Keratinocyte (primary cell): ENCODE data around the gene CCBE1. TPM values are rescaled to one million over a fixed set of nuclear protein-coding genes. Genes with fewer than 3 reads are reported as not detected.

Experiments
- DNase-seq: peaks from one replicate; pipeline ENCODE4 v3.0.0-alpha.2; 2011; ENCODE audit warnings: low read depth, missing footprints, low spot score
- FAIRE-seq: peaks from 2 replicates; lab custom pipeline; 2011; peaks lifted over from hg19 to GRCh38; lab: Jason Lieb, UNC
- H2AFZ ChIP-seq: 2 replicates; pipeline ENCODE4 v1.6.0; 2012; ENCODE audit warnings: low read length, control low read depth, inconsistent platforms; ENCODE audit not compliant: control insufficient read depth
- H3K27ac ChIP-seq: 2 replicates; pipeline ENCODE4 v1.5.1; 2011; ENCODE audit warnings: low read length; ENCODE audit not compliant: control insufficient read depth, insufficient read depth
- H3K27me3 ChIP-seq: 3 replicates; pipeline ENCODE4 v1.6.0; 2011; ENCODE audit warnings: low read length; ENCODE audit not compliant: control insufficient read depth, insufficient read depth; ENCODE audit errors: extremely low read depth
- H3K36me3 ChIP-seq, 2 experiments: 2 replicates in 1 of 2; 3 replicates in 1 of 2; pipeline ENCODE4 v1.5.1; 2011; ENCODE audit warnings: low read length in 2 of 2, mild to moderate bottlenecking in 1 of 2; ENCODE audit not compliant: control insufficient read depth in 2 of 2, insufficient read depth in 2 of 2; ENCODE audit errors: extremely low read depth in 1 of 2
- H3K4me1 ChIP-seq: 3 replicates; pipeline ENCODE4 v1.5.1; 2011; ENCODE audit warnings: low read length; ENCODE audit not compliant: control insufficient read depth, insufficient read depth; ENCODE audit errors: extremely low read depth
- H3K4me2 ChIP-seq: 3 replicates; pipeline ENCODE4 v1.6.0; 2011; ENCODE audit warnings: low read depth, low read length; ENCODE audit not compliant: control insufficient read depth, insufficient read depth; ENCODE audit errors: extremely low read depth
- H3K4me3 ChIP-seq, 3 experiments: fragments of 200-600 bp in 1 of 3; sonication (generic) in 1 of 3; 2 replicates in 2 of 3; 3 replicates in 1 of 3; pipeline ENCODE4 v1.5.1; 2011 to 2016; ENCODE audit warnings: low read length in 3 of 3, mild to moderate bottlenecking in 3 of 3, control low read depth in 2 of 3, inconsistent platforms in 1 of 3, low read depth in 1 of 3, mixed read lengths in 1 of 3, mixed run types in 1 of 3, moderate library complexity in 1 of 3; ENCODE audit not compliant: control insufficient read depth in 2 of 3, insufficient read depth in 2 of 3; ENCODE audit errors: extremely low read depth in 1 of 3
- H3K79me2 ChIP-seq: 2 replicates; pipeline ENCODE4 v1.6.0; 2012; ENCODE audit warnings: low read length; ENCODE audit not compliant: control insufficient read depth, insufficient read depth
- H3K9ac ChIP-seq: 3 replicates; pipeline ENCODE4 v1.6.0; 2011; ENCODE audit warnings: low read length; ENCODE audit not compliant: control insufficient read depth, insufficient read depth; ENCODE audit errors: extremely low read depth
- H3K9me1 ChIP-seq: 3 replicates; pipeline ENCODE4 v1.6.0; 2011; ENCODE audit warnings: low read length; ENCODE audit not compliant: control insufficient read depth, insufficient read depth; ENCODE audit errors: extremely low read depth
- H3K9me3 ChIP-seq: 2 replicates; pipeline ENCODE4 v1.5.1; 2012; ENCODE audit warnings: low read depth, low read length; ENCODE audit not compliant: control insufficient read depth
- H4K20me1 ChIP-seq: 3 replicates; pipeline ENCODE4 v1.6.0; 2011; ENCODE audit warnings: low read length; ENCODE audit not compliant: control insufficient read depth, insufficient read depth; ENCODE audit errors: extremely low read depth
- EZH2 ChIP-seq: IDR thresholded peaks from one replicate; pipeline ENCODE4 v1.6.1; 2012; ENCODE audit warnings: inconsistent platforms, mild to moderate bottlenecking, low read length, moderate library complexity
- dilution Hi-C: fragments of 300-500 bp; cut with MboI; formaldehyde crosslinking; loops from one replicate; pipeline ENCODE4 v1.7.0; 2020; ENCODE audit warnings: low sequenced_read_pairs; ENCODE audit not compliant: extremely low pct_ligation_motif_present
- polyA plus RNA-seq, 5 experiments: library from polyadenylated mRNA; depleted of rRNA in 3 of 5; stranded (reverse) in 3 of 5; stranded (forward) in 1 of 5; unstranded in 1 of 5; fragments of >200 nt; gene quantifications; 1 replicate in 1 of 5; 2 replicates in 3 of 5; 3 replicates in 1 of 5; pipeline versions ENCODE4 v1.2.1 to v1.2.3, GENCODE V29; 2011 to 2012; ENCODE audit warnings: missing spikeins in 2 of 5, low read depth in 1 of 5, low replicate concordance in 1 of 5
- TF ChIP-seq, protein P1 (sequence below), 3 experiments: IDR thresholded peaks in 1 of 3; conservative IDR thresholded peaks in 1 of 3; optimal IDR thresholded peaks in 1 of 3; 2 replicates in 2 of 3; 3 replicates in 1 of 3; pipeline versions ENCODE3 to v1.5.1; 2011; ENCODE audit warnings: low read length in 3 of 3, mild to moderate bottlenecking in 3 of 3, moderate library complexity in 2 of 3, control low read depth in 1 of 3, inconsistent platforms in 1 of 3; ENCODE audit not compliant: insufficient read depth in 2 of 3; ENCODE audit errors: extremely low read depth in 1 of 3

Gene CCBE1
- polyA plus RNA-seq, 1 donor (not counting 4 experiments of a cell fraction or from before 2014, with no cell fraction given) = 20.1 TPM

DNA sequence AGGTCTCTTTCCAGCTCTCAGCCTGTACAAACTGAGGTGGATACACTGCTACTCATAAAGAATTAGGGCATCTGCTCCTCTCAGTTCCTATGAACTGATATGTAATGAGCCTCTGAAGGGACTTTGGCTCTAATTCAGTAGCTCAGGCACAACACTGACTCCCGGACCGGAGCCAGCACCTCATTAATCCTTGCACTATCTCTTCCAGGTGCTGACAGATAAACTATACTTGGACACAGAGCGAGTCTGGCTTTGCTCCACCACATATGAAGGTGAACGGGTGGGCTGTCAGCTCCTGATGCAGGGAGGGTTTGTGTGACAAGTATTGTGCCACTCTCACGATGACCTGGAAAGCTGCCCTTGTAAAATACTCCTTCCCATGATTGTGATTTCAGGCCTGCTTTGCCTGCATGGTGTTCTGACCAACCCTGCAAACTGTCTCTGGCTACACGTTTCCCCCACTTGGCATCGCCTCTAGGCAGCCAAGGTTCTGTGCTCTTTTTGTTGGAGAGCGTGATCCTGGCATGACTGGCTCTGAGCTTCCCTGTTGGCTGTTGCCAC, 226.6 kb downstream of the CCBE1 start:
- FAIRE-seq = no peak
- dilution Hi-C loops = no loop called here
- H3K9me3 ChIP-seq = no peaks in the 10 kb centered on the region
- TF ChIP-seq EZH2 = no peak
- TF ChIP-seq, protein P1, sequence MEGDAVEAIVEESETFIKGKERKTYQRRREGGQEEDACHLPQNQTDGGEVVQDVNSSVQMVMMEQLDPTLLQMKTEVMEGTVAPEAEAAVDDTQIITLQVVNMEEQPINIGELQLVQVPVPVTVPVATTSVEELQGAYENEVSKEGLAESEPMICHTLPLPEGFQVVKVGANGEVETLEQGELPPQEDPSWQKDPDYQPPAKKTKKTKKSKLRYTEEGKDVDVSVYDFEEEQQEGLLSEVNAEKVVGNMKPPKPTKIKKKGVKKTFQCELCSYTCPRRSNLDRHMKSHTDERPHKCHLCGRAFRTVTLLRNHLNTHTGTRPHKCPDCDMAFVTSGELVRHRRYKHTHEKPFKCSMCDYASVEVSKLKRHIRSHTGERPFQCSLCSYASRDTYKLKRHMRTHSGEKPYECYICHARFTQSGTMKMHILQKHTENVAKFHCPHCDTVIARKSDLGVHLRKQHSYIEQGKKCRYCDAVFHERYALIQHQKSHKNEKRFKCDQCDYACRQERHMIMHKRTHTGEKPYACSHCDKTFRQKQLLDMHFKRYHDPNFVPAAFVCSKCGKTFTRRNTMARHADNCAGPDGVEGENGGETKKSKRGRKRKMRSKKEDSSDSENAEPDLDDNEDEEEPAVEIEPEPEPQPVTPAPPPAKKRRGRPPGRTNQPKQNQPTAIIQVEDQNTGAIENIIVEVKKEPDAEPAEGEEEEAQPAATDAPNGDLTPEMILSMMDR (optimal IDR thresholded peaks at IDR 0.05 in 1 of 3, IDR thresholded peaks at IDR 0.05 in 1 of 3, conservative IDR thresholded peaks at IDR 0.05 in 1 of 3; ENCODE audit: extremely low read depth in 1 of 3, insufficient read depth in 2 of 3, low read length in 3 of 3) = no peak
- H2AFZ ChIP-seq = no peak overlapping the region
- no peaks in the 10 kb centered on the region for H3K9me1 ChIP-seq
- H3K4me1 ChIP-seq = no peaks in the 10 kb centered on the region
- no peak for DNase-seq
- no peak overlapping the region for H3K4me2 ChIP-seq
- no peaks in the 10 kb centered on the region for H4K20me1 ChIP-seq
- no peaks in the 10 kb centered on the region for H3K36me3 ChIP-seq
- H3K27me3 ChIP-seq = no peaks in the 10 kb centered on the region
- H3K79me2 ChIP-seq = no peaks in the 10 kb centered on the region
- H3K27ac ChIP-seq = no peak overlapping the region
- H3K9ac ChIP-seq = no peak overlapping the region
- H3K4me3 ChIP-seq = no peak overlapping the region

DNA sequence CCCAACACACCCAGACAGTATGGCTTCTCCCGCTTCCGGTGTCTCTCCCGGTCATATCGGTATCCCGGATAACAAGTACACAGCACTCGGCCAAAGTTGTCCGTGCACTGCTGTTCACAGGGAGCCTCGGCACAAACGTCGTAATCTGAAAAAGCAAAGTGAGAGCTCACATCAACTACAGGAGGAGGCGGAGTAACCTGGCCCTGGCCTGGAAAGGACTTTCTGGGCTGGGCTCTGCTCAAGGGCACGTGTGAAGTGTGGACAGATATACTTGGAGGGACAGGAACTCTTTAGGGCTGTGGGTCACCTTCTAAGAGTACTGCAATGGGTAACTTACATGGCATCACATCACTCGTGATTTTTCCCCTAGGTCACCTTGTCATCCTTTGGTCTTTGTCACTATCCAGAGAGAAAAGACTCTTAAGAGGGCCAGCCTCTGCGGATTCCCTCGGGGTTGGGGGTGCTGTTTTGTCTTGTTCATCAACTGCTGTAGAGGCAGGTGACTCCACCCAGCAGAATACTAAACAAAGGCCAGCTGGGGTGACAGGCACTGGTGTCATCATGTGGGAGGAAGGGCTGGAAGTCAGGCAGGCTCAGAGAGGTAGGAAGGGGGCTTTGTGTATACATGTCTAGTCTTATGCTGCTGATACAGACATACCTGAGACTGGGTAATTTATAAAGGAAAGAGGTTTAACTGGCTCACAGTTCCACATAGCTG, 227.6 kb downstream of the CCBE1 start:
- Histone ChIP-seq H3K79me2 (no peaks in the 10 kb centered on the region), H3K27me3 (no peaks in the 10 kb centered on the region), H2AFZ (no peak overlapping the region), H3K9me1 (no peaks in the 10 kb centered on the region), H3K36me3 (no peaks in the 10 kb centered on the region), H3K9ac (no peak overlapping the region), H3K4me1 (no peaks in the 10 kb centered on the region), H4K20me1 (no peaks in the 10 kb centered on the region), H3K4me3 (no peak overlapping the region), H3K4me2 (no peak overlapping the region), H3K9me3 (no peaks in the 10 kb centered on the region), H3K27ac (no peak overlapping the region)
- peak; percentile 11 for DNase-seq
- dilution Hi-C loops = no loop called here
- FAIRE-seq = no peak
- no peak for TF ChIP-seq EZH2
- TF ChIP-seq, protein P1 (optimal IDR thresholded peaks at IDR 0.05 in 1 of 3, IDR thresholded peaks at IDR 0.05 in 1 of 3, conservative IDR thresholded peaks at IDR 0.05 in 1 of 3; ENCODE audit: extremely low read depth in 1 of 3, insufficient read depth in 2 of 3, low read length in 3 of 3) = no peak
